GM12878 (cell line): ENCODE data around the gene PCED1B. TPM values are rescaled to one million over a fixed set of nuclear protein-coding genes. Genes with fewer than 3 reads are reported as not detected.

Experiments
- ATAC-seq: fragments of 200-7000 bp; cut with Tn5 transposase; 3 replicates; pipeline ENCODE4 v1.9.1; 2020; ENCODE audit warnings: mild to moderate bottlenecking, moderate library complexity
- BruUV-seq: library from RNA; stranded (reverse); fragments of 400-500 nt; replicated peaks from 2 replicates; lab custom pipeline; 2021; lab: Mats Ljungman, UMichigan
- CTCF ChIA-PET: fragments of 300-600 bp; sonication (Branson Sonifier 250); formaldehyde crosslinking; extraction: SDS; loops from one replicate; lab custom pipeline; 2021; ENCODE audit warnings: inconsistent platforms; lab: Yijun Ruan, JAX
- POLR2A ChIA-PET: fragments of 350-600 bp; formaldehyde crosslinking; extraction: SDS; loops from one replicate; lab custom pipeline; 2021; ENCODE audit warnings: inconsistent platforms; lab: Charles Lee
- RAD21 ChIA-PET: fragments of 300-600 bp; sonication (Branson Sonifier 250); formaldehyde crosslinking; loops from one replicate; lab custom pipeline; 2023; ENCODE audit warnings: antibody characterized with exemption; ENCODE audit not compliant: unreplicated experiment; lab: Charles Lee
- SMC1A ChIA-PET: fragments of 300-600 bp; sonication (Branson Sonifier 250); formaldehyde crosslinking; loops from one replicate; lab custom pipeline; 2023; ENCODE audit not compliant: unreplicated experiment, uncharacterized antibody; lab: Charles Lee
- DNase-seq: peaks from one replicate; pipeline ENCODE4 v3.0.0-alpha.2; 2011; ENCODE audit warnings: low read depth, low spot score
- FAIRE-seq: peaks from 3 replicates; lab custom pipeline; 2011; peaks lifted over from hg19 to GRCh38; lab: Jason Lieb, UNC
- H2AFZ ChIP-seq: 2 replicates; pipeline ENCODE4 v1.6.0; 2011; ENCODE audit warnings: low read depth, low read length, control low read depth; ENCODE audit not compliant: control insufficient read depth
- H3K27ac ChIP-seq: 2 replicates; pipeline ENCODE4 v1.5.1; 2011; ENCODE audit warnings: control low read depth; ENCODE audit not compliant: control insufficient read depth, insufficient read depth
- H3K27me3 ChIP-seq, 2 experiments: replicated peaks in 1 of 2; 2 replicates each; pipeline versions ENCODE4 v1.6.0 to v1.6.1; 2011; ENCODE audit warnings: low read length in 1 of 2; ENCODE audit not compliant: control insufficient read depth in 2 of 2, insufficient read depth in 2 of 2
- H3K36me3 ChIP-seq, 2 experiments: 2 replicates each; pipeline ENCODE4 v1.5.1; 2011; ENCODE audit warnings: low read length in 1 of 2; ENCODE audit not compliant: control insufficient read depth in 2 of 2, insufficient read depth in 2 of 2
- H3K4me1 ChIP-seq: 2 replicates; pipeline ENCODE4 v1.6.1; 2011; ENCODE audit warnings: mild to moderate bottlenecking, low read length, moderate library complexity, mixed read lengths; ENCODE audit not compliant: control insufficient read depth, insufficient read depth
- H3K4me2 ChIP-seq: 2 replicates; pipeline ENCODE4 v1.6.0; 2011; ENCODE audit warnings: control low read depth; ENCODE audit not compliant: control insufficient read depth, insufficient read depth
- H3K4me3 ChIP-seq: fragments of 200-600 bp; sonication (generic); 2 replicates; pipeline ENCODE4 v1.5.1; 2016
- H3K79me2 ChIP-seq: 2 replicates; pipeline ENCODE4 v1.6.0; 2011; ENCODE audit warnings: low read length; ENCODE audit not compliant: control insufficient read depth, insufficient read depth
- H3K9ac ChIP-seq: 2 replicates; pipeline ENCODE4 v1.8.0; 2011; ENCODE audit warnings: low read length, control low read depth, mixed read lengths; ENCODE audit not compliant: control insufficient read depth, insufficient read depth
- H3K9me3 ChIP-seq: replicated peaks from 3 replicates; pipeline ENCODE4 v1.5.1; 2011; ENCODE audit warnings: mild to moderate bottlenecking, low read length; ENCODE audit not compliant: control insufficient read depth, insufficient read depth
- H4K20me1 ChIP-seq: 2 replicates; pipeline ENCODE4 v1.6.0; 2011; ENCODE audit not compliant: control insufficient read depth, insufficient read depth
- BACH1 ChIP-seq: fragments of 450-650 bp; IDR thresholded peaks from 2 replicates; pipeline ENCODE4 v1.6.1; 2017; ENCODE audit warnings: mild to moderate bottlenecking, borderline replicate concordance
- CHD2 ChIP-seq: IDR thresholded peaks from 2 replicates; pipeline ENCODE4 v1.6.1; 2011; ENCODE audit warnings: low read depth, low read length, improper control_type of control experiment, borderline replicate concordance
- CTCF ChIP-seq, 3 experiments: IDR thresholded peaks in 2 of 3; conservative IDR thresholded peaks in 1 of 3; 2 replicates each; pipeline ENCODE4 v1.5.1; 2011; ENCODE audit warnings: low read depth in 3 of 3, low read length in 3 of 3, mild to moderate bottlenecking in 3 of 3, control low read depth in 2 of 3, moderate library complexity in 2 of 3, inconsistent platforms in 1 of 3, mixed read lengths in 1 of 3; ENCODE audit not compliant: control insufficient read depth in 2 of 3, insufficient read depth in 1 of 3; ENCODE audit errors: extremely low read depth in 1 of 3
- E2F8 ChIP-seq: fragments of 450-650 bp; IDR thresholded peaks from 2 replicates; pipeline ENCODE4 v1.6.1; 2018; ENCODE audit warnings: mild to moderate bottlenecking, low read depth, moderate library complexity; ENCODE audit not compliant: partially characterized antibody
- JUNB ChIP-seq: IDR thresholded peaks from 2 replicates; pipeline ENCODE4 v1.6.1; 2016; ENCODE audit warnings: antibody characterized with exemption, mild to moderate bottlenecking
- KDM1A ChIP-seq: fragments of 200-600 bp; sonication (generic); IDR thresholded peaks from 2 replicates; pipeline ENCODE4 v1.6.1; 2016; ENCODE audit warnings: borderline replicate concordance
- KLF5 ChIP-seq: fragments of 450-650 bp; IDR thresholded peaks from 2 replicates; pipeline ENCODE4 v1.6.1; 2014; ENCODE audit warnings: mild to moderate bottlenecking; ENCODE audit not compliant: partially characterized antibody
- POLR2AphosphoS2 ChIP-seq: IDR thresholded peaks from 2 replicates; pipeline ENCODE4 v1.6.1; 2011; ENCODE audit warnings: low read depth, mild to moderate bottlenecking, low read length, improper control_type of control experiment, moderate library complexity
- SREBF2 ChIP-seq: IDR thresholded peaks from 2 replicates; pipeline ENCODE4 v1.6.1; 2012; ENCODE audit warnings: mild to moderate bottlenecking, low read length
- TAF1 ChIP-seq: IDR thresholded peaks from 2 replicates; pipeline ENCODE4 v1.6.1; 2011; ENCODE audit warnings: mild to moderate bottlenecking, low read depth, low read length, borderline replicate concordance
- USF2 ChIP-seq: IDR thresholded peaks from 2 replicates; pipeline ENCODE4 v1.6.1; 2011; ENCODE audit warnings: low read depth, low read length, improper control_type of control experiment, borderline replicate concordance
- YBX1 ChIP-seq: fragments of 450-650 bp; IDR thresholded peaks from 2 replicates; pipeline ENCODE4 v1.6.1; 2016; ENCODE audit warnings: antibody characterized with exemption
- WGBS: methylation state at CpG from one replicate; pipeline ENCODE4 v1.1.6; 2016; ENCODE audit warnings: low lambda C conversion rate; ENCODE audit not compliant: insufficient replicate concordance, insufficient coverage; ENCODE audit errors: missing lambda C conversion rate; 5-methylcytosine and 5-hydroxymethylcytosine counted together
- in situ Hi-C: fragments of 300-500 bp; cut with MboI; formaldehyde crosslinking; loops from 9 replicates; pipeline ENCODE4 v1.14.3; 2018; ENCODE audit warnings: mixed read lengths
- intact Hi-C: fragments of 100-400 bp; cut with micrococcal nuclease; formaldehyde crosslinking; loops from one replicate; pipeline ENCODE4 v1.14.2; 2022; ENCODE audit not compliant: unreplicated experiment
- polyA plus RNA-seq, 11 experiments: library from polyadenylated mRNA; depleted of rRNA in 4 of 11; unstranded in 6 of 11; stranded (reverse) in 5 of 11; fragments of >200 nt; fragmentation: Nextera tagmentation in 4 of 11; fragmentation: Illumina TruSeq in 1 of 11; extraction: Ambion mirVana in 4 of 11; extraction: Trizol in 1 of 11; gene quantifications; 1 replicate in 1 of 11; 2 replicates in 10 of 11; pipeline versions ENCODE4 v1.2.1 to v1.2.3, GENCODE V29; 2011 to 2016; ENCODE audit warnings: inconsistent platforms in 2 of 11, missing spikeins in 2 of 11, low read depth in 1 of 11
- total RNA-seq, 4 experiments: library from RNA; depleted of rRNA in 3 of 4; stranded (reverse); fragments of >200 nt in 3 of 4; fragmentation: Illumina TruSeq in 1 of 4; extraction: Trizol in 1 of 4; gene quantifications; 2 replicates each; pipeline versions ENCODE4 v1.2.1 to v1.2.3, GENCODE V29; 2013 to 2021

The PCED1B gene
- total and polyA plus RNA-seq, 10 of the 15 experiments (the other 5 are each of a cell fraction or from before 2014, with no cell fraction given) = 0.80 to 8.8 (median 3.0) TPM

- ATAC-seq = no peak
- Histone ChIP-seq H3K4me3 (no peak overlapping the region), H3K4me2 (no peak overlapping the region), H2AFZ (no peak overlapping the region), H3K27me3 (no peaks in the 10 kb centered on the region), H3K4me1 (no peaks in the 10 kb centered on the region), H3K36me3 (no peaks in the 10 kb centered on the region), H3K9ac (no peak overlapping the region), H3K9me3 (no peaks in the 10 kb centered on the region), H3K79me2 (no peaks in the 10 kb centered on the region), H4K20me1 (no peaks in the 10 kb centered on the region), H3K27ac (no peak overlapping the region)
- no peak for DNase-seq
- ChIA-PET CTCF (interaction anchor here (3.4 kb wide), 1 partner anchor 11 kb away, joined by 14 read pairs; no protein-coding TSS in a partner anchor), SMC1A (interaction anchor here (0.7 to 5.6 kb wide), 5 partner anchors 11 to 94 kb away, joined by 3 to 27 read pairs (median 4); no protein-coding TSS in a partner anchor), RAD21 (interaction anchor here (1.0 to 3.1 kb wide), 4 partner anchors 9 to 21 kb away, joined by 3 to 15 read pairs (median 6); no protein-coding TSS in a partner anchor), POLR2A (interaction anchor here (0.6 to 3.6 kb wide), 3 partner anchors 13 to 29 kb away, joined by 4 to 16 read pairs (median 4); no protein-coding TSS in a partner anchor)
- in situ Hi-C loops = no loop called here
- 92% methylated on average over 4 of the region's 4 CpGs for WGBS
- no TSS peak for BruUV-seq
- intact Hi-C loops = no loop called here
- no peak for TF ChIP-seq POLR2AphosphoS2
- TF ChIP-seq CHD2 = no peak
- no peak for FAIRE-seq
These were observed 149.4 kb downstream of the PCED1B start for GRCh38 chr12:47228802-47229201.

GRCh38 chr12:47231456-47231855 lies 152.0 kb downstream of the PCED1B start:
- ChIA-PET CTCF (no interaction called here), POLR2A (interaction anchor here (1.5 kb wide), 1 partner anchor 12 kb away, joined by 3 read pairs; no protein-coding TSS in a partner anchor)
- WGBS = 81% methylated on average over 7 of the region's 7 CpGs
- TF ChIP-seq BACH1 (no peak), KLF5 (no peak), KDM1A (no peak), E2F8 (no peak), JUNB (no peak), YBX1 (no peak), USF2 (no peak), TAF1 (no peak), CTCF (IDR thresholded peaks at IDR 0.05 in 2 of 3, conservative IDR thresholded peaks at IDR 0.05 in 1 of 3; ENCODE audit: control insufficient read depth in 2 of 3, extremely low read depth in 1 of 3, insufficient read depth in 1 of 3, low read depth in 3 of 3, low read length in 3 of 3) (no peak), SREBF2 (no peak)

More at GRCh38 chr12:47231456-47231855, 152.0 kb downstream of the PCED1B start:
- intact Hi-C loops = no loop called here
- FAIRE-seq (no peak), ATAC-seq (no peak), DNase-seq (no peak)
- in situ Hi-C loops = no loop called here
- Histone ChIP-seq H3K9me3 (no peaks in the 10 kb centered on the region), H4K20me1 (no peaks in the 10 kb centered on the region), H3K9ac (no peak overlapping the region), H3K36me3 (no peaks in the 10 kb centered on the region), H3K27me3 (no peaks in the 10 kb centered on the region), H3K4me3 (no peak overlapping the region), H3K4me1 (no peaks in the 10 kb centered on the region), H3K27ac (no peak overlapping the region), H3K4me2 (no peak overlapping the region), H2AFZ (no peak overlapping the region), H3K79me2 (no peaks in the 10 kb centered on the region)
- ChIA-PET RAD21 (no interaction called here), SMC1A (interaction anchor here (1.2 kb wide), 1 partner anchor 20 kb away, joined by 3 read pairs; no protein-coding TSS in a partner anchor)
- no TSS peak for BruUV-seq
